Activated CD8-positive, alpha-beta memory T cell treated with anti-CD3 and anti-CD28 coated beads, Interleukin-2, amount 50 U/mL, for 48 hours (primary cell): Measurements from ENCODE around the gene CTIF.

Experiments used
- DNase-seq: peaks from one replicate; pipeline ENCODE4 v3.0.0-alpha.2; 2020

CTIF gene

DNA sequence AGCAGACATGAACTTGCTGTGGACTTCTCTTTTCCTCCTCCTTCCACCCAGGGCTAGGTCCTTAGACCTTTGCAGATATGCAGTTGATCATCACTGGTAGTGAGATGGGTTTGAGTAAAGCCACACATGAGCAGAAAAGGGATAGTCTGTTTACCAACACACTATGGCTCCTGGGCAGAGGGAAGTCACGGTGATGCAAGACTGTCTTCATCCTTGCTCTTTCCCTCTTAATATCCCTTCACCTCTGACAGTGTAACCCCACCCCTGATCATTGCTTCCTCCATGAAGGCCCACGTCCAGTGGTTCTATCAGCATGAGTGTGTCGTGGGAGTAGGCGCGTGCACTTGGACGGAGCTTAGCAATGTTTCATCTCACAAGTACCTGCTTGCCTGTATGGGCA, 223.2 kb downstream of the CTIF start:
- no peak for DNase-seq

- DNase-seq, result no peak
These were observed 224.2 kb downstream of the CTIF start for GRCh38 chr18:48762836-48763718.

- DNase-seq, result no peak
These were observed 224.9 kb downstream of the CTIF start for GRCh38 chr18:48763719-48764100.

- no peak for DNase-seq
These were observed 226.2 kb downstream of the CTIF start for GRCh38 chr18:48765053-48765452.

DNA sequence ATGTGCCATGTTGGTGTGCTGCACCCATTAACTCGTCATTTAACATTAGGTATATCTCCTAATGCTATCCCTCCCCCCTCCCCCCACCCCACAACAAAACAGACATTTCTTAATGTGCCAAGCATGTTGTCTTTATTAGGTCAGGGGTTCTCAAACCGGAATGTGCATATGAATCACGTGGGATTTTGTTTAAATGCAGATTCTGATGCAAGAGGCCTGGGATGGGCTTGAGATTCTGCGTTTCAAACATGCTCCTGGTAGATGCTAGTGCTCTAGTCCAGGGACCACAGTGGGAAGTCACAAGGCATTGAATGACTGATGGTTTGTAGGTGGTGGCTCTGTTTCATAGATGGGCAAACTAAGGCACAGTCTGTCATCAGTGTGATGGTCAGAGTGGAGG, 227.2 kb downstream of the CTIF start:
- DNase-seq, result no peak

DNA sequence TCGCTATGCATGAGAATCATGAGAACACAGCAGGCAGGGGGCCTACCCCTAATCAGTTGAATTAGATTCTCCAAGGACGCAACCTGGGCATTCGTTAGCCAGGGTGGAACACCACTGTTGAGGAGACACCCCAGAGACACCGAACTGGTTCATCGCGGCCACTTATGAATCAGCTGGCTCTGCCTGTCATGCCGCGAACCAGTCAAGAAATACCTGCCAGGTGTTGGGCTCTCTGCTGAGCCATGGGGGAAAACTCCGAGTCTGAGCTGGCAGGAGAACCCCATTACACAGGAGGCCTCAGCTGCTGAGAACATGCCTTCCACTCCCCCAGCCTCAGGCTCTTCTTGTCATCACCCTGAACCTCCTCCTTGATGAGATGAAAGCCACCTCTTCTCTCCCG, 227.7 kb downstream of the CTIF start:
- no peak for DNase-seq

- no peak for DNase-seq
These were observed 228.4 kb downstream of the CTIF start for GRCh38 chr18:48767090-48767690.

DNA sequence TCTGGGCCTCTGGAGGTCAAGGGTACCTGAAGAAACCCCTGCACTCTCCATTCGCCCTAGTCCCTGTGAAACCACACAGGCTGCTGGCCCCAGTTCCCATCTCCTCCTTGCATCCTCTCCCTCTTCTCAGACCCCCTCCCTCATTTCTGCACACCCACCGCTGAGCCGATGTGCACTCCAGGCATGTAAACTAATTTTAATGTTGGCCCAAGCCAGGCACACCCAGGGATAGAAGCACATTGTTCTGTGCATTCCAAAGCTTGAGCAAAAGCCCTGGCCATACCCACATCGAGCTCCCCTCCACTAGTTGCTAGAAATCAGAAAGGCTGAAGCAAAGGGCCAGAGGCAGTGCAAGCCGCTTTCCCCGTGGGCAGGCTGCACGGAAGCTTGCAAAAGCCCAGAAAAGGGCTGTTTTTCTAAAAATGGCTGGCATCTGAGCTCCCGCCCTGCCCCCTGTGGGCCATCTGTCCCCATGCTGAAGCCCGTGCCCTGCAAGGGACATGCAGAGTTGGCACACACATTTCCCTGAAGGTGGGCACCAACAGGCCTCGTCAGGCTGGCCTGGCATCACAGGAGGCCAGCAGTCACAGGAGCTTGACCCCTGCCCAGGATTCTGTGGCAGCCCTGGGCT, 230.3 kb downstream of the CTIF start:
- no peak for DNase-seq

- no peak for DNase-seq
These were observed 231.4 kb downstream of the CTIF start for GRCh38 chr18:48770243-48770642.

DNA sequence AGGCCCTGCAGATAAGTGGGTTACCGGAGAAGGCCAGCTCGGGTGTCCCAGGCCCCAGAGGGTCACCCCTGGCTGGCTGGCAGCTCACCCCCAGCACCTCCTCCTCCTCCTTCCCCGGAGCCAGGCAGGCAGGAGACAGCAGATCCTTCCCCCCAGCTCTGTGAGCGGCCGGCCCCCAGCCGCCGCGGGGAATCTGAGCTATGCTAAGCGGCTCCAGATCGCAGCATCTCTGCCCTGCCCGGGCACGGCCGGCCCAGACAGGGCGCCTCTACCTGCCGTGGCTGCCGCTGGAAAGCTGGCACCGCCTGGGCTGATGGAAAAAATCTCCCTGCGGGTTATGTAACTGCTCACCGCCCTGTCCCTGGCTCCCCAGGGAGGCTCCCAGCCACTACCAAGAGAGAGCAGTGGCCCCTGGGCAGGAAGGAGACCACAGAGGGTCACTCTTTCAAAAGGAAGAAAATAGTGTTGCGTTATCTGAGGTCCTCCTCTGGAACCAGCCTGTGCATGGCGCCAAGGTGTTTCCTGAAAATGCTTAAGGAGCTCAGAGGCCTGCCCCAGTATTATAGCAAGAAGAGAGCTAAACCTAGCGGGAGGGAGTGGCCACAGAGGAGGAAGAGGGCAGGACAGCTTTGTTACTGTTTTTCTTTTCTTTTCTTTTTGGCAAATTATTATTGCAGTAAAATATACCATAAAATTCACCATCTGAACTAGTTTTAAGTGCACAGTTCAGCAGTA, 233.0 kb downstream of the CTIF start:
- DNase-seq, result no peak

DNA sequence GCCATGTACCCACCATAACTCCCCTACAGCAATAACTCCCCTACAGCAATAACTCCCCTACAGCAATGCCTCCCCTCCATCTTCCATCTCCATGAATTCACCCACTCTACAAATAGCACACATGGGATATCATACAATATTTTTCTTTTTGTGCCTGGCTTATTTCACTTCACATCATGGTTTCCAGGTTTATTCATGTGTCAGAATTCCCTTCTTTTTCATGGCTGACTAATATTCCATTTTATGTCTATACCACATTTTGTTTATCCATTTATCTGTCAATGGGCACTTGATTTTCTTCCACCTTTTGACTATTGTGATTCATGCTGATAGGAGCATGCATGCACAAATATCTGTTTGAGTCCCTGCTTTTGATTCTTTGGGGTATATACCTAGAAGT, 233.6 kb downstream of the CTIF start:
- DNase-seq, result no peak

DNA sequence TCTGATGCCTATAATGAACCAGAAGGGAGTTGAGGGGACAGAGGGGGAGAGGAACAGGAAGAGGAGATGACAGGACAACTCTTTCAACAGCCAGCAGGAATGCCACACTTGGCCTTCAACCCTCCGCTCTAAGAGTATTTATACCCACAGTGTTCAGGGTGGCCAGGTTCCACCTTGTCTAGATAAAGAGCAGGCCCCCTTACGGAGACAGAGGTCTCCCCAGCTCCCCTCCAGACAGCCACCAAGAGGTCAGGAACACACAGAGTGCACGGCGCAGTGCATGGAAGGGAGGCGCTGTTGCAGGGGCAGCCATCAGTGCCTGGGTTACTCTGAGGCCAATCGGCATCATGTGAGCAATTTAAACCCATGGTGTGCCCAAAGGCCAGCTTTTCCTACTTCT, 235.0 kb downstream of the CTIF start:
- no peak for DNase-seq

DNA sequence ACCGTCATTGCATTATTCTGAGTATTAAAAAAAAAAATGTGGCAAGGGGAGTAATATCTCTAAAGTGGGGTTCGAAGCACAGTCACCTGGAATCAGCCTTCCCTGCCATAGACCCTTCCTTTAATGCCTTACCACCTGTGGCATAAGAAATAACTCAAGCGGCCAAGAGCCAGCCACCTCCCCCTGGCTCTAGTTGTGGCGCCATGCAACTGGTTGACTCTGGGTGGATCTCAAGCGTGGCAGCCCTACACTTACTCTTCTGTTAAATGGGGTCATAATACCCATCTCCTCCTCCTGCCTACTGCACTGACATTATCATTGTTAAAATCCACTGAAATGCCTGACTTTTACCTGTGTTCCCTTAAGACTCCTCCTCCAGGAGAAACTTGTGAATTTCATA, 236.1 kb downstream of the CTIF start:
- no peak for DNase-seq

DNA sequence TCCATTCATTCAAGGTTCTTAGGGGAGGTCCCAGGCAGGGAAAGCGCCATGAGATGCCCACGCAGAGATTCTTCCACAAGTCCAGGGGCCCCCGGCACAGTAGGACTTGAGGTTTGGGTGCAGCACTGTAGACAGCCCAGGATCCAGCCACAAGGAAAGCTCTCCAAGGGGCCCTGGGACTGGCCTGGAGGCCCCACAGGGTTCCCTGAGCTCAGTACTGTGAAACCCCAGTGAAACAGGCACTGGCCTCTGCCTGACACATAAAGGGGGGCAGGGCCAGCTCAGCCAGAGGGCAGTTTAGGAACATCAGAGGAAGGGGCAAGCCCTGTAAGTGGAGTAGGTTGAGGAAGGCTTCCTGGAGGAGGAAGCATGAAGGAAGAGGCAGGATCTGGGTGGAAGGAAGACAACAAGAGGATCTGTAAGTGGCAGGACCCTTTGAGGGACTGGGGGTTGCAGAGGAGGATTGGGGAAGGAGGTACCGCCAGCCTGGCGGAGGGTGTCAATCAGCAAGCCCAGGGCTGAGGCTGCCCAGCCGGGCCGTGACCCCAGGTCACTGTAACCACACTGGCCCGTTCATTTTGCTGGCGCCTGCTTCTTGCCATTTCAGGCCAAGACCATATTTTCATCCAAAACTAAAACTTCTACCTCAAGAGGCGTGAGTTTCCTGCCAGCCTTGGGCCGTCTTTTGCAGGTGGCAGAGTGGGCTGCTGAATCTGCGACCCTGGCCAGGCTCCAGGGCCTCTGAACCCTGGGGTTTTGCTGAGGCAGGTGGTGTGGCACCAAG, 236.7 kb downstream of the CTIF start:
- DNase-seq, result no peak

- no peak for DNase-seq
These were observed 237.3 kb downstream of the CTIF start for GRCh38 chr18:48776156-48776555.

DNA sequence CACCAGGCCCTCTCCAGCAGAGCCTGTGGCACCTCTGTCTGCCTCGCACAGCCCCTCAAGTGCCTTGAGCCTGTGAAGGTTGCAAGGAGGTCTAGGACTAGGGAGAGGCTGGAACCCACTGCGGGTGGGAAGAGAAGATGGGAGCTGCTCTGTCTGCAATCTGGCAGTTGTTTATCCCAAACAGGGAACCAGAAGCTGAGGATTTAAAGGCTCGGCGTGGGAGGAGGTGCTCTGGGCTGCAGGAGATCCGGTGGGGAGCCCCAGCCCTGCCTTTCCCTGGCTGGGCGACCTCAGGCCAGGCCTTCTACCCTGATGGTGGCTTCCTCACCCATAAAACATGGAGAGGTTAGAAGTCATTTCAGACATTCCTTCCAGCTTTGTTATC, 237.8 kb downstream of the CTIF start:
- no peak for DNase-seq

DNA sequence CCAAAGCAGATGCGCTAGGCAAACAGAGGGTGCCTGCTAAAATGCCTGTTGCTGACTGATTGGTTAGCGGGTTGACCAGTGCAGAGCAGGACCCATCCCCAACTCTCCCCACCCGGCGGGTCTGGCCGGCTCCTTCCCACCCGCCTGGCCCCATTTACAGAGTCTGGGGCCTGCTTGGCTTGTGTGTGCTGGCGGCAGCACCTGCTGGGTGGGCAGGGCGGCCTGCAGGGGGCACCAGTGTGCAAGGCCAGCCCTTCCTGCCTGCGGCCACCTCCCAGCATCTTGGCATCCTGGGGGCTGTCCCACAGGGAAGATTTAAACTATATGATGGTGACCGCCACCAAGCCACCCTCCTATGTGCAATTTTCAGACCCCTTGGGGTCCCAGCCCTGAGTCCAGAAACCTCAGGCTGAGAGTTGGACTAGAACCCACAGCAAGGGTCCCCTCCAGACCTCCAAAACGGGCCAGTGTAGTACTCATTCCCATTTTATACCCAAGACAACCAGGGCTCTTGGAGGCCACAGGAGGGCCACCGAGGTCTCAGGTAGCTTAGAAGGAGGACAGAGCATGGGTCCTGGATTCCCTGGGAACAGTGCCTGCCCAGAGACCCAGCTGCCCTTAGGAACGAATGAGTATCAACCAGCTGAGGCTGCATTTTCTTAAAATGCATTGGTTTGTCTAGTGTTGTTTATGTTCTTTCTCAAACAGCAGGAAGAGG, 238.4 kb downstream of the CTIF start:
- DNase-seq, result peak; percentile 88

- DNase-seq, result no peak
These were observed 238.9 kb downstream of the CTIF start for GRCh38 chr18:48777744-48778116.

- no peak for DNase-seq
These were observed 239.6 kb downstream of the CTIF start for GRCh38 chr18:48778344-48779011.

DNA sequence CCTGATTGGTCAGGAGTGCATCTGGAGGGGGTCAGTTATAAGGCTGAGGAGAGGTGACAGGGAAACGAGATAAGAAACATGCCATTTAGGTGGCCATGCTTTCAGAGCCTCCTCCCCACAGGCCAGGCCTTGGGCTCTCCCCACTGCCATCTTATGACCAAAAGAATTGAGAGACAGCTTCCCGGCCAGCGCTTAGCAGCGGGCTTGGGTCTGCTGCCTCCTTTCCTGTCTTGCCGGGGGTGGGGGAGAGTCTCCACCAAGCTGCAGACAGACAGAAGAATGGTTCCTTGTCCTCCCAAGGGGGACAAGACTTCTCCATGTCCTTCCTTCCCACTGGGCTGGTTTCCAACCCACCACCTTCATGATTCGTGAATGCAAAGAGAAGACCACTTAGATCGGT, 240.6 kb downstream of the CTIF start:
- no peak for DNase-seq

DNA sequence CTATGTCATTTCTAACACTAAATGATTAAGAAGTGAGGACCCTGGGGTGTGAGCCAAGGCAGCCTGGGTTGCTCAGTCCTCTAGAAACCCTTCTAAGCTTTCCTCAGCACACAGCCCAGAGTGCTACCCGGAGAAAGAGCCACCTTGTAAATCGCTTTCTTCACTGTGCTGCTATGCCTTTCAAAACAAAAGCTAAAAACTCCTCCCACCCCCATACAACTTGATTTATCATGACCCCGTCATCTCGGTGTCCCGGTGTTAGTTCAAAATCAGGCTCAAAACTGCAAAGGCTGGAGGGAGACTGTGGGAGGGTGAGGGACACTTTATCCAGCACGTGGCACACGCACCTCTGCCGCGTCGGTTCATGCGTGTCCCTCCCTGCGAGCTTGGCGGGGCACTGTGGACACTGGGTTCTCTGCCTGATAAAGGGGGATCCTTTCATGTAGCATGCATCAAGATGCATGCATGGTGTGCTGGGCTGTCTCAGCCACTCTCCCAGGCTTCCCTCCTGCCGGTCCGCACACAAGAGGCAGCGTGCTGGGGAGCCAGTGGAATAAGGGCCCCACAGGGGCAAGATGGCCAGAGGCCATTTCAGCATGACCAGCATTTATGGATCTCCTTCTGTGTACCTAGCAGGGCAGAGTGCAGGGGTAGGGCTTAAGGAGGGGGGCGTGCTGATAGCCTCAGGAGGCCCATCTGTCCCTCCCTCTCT, 241.5 kb downstream of the CTIF start:
- DNase-seq, result no peak
